ENCODE results near the gene CCDC154. TPM values are rescaled to one million over a fixed set of nuclear protein-coding genes. Genes with fewer than 3 reads are reported as not detected.
"Not testable (repeated sequence)": the region's sequence is repeated elsewhere in the genome, so short reads cannot be mapped to it uniquely, and the experiment has no call there.

CCDC154 gene
- total RNA-seq, 6 experiments from 2014 or later = 0.25 to 1.7 (median 0.79) TPM; not detected in 1

- intact Hi-C loops (cut with DNase I) = no loop called here
- H3K4me1 ChIP-seq = no peaks in the 10 kb centered on the region
- DNase-seq (no peak), ATAC-seq (no peak)
- no peak overlapping the region for H3K4me3 ChIP-seq
- no peak overlapping the region for H3K27ac ChIP-seq
- no peaks in the 10 kb centered on the region for H3K9me3 ChIP-seq
- WGBS (ENCODE audit: insufficient coverage, low coverage, low lambda C conversion rate, missing lambda C conversion rate) = 67% methylated on average over 7 of the region's 22 CpGs
- no peaks in the 10 kb centered on the region for H3K36me3 ChIP-seq
- H3K27me3 ChIP-seq = no peaks in the 10 kb centered on the region
- TF ChIP-seq POLR2A (IDR thresholded peaks at IDR 0.05) (no peak), CTCF (IDR thresholded peaks at IDR 0.05) (no peak)
These were observed 2.9 kb downstream of the CCDC154 start for GRCh38 chr16:1441391-1441829.

- DNase-seq; H3K4me1 ChIP-seq; H3K4me3 ChIP-seq; intact Hi-C loops (cut with DNase I); H3K9me3 ChIP-seq; H3K36me3 ChIP-seq; ATAC-seq; H3K27me3 ChIP-seq; H3K27ac ChIP-seq: not testable (repeated sequence)
- 100% methylated on average over 1 of the region's 4 CpGs for WGBS (ENCODE audit: insufficient coverage, low coverage, low lambda C conversion rate, missing lambda C conversion rate)
These were observed 4.7 kb downstream of the CCDC154 start for GRCh38 chr16:1439699-1440074.

DNA sequence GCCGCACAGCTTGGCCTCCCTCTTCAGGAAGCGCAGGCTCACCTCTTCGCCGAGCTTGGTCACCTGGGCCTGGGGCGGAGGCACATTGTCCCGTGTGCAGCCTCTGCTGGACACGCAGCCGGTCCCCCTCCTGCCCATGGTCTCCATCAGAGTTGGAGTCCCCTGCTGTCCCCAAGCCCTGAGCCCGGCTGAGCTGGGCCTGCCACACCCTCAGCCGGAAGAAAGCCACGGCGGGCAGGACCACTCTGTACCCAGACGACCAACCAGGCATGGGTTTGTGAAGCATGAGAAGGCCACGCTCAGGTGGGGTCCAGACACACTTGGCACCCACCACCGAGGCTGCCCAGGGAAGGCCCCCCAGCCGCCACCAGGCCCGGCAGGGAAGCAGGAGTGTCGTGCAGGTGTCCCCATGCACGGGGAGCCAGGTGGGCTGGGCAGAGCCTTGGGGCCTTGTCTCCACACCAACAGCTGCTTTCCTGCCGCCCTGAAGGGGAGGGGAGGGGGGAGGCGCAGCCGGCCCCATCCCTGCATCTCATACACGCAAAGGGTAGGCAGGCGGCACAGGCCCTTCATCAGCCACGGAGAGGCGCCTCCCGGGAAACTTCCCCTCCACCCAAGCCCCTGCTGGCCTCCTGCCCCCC, 5.2 kb downstream of the CCDC154 start:
- Histone ChIP-seq H3K4me3 (no peak overlapping the region), H3K36me3 (no peaks in the 10 kb centered on the region), H3K27ac (no peak overlapping the region), H3K9me3 (no peaks in the 10 kb centered on the region), H3K4me1 (no peaks in the 10 kb centered on the region), H3K27me3 (no peaks in the 10 kb centered on the region)
- ATAC-seq = no peak
- 88% methylated on average over 9 of the region's 27 CpGs for WGBS (ENCODE audit: insufficient coverage, low coverage, low lambda C conversion rate, missing lambda C conversion rate)
- DNase-seq = no peak
- no peak for TF ChIP-seq POLR2A (IDR thresholded peaks at IDR 0.05)
- TF ChIP-seq CTCF (IDR thresholded peaks at IDR 0.05) = no peak
- intact Hi-C loops (cut with DNase I) = no loop called here

- Histone ChIP-seq H3K36me3 (no peaks in the 10 kb centered on the region), H3K27me3 (no peaks in the 10 kb centered on the region), H3K27ac (no peak overlapping the region), H3K4me3 (no peak overlapping the region), H3K9me3 (no peaks in the 10 kb centered on the region), H3K4me1 (no peaks in the 10 kb centered on the region)
- intact Hi-C loops (cut with DNase I) = no loop called here
- TF ChIP-seq CTCF (IDR thresholded peaks at IDR 0.05) (no peak), POLR2A (IDR thresholded peaks at IDR 0.05) (no peak)
- no CpG with 5 or more reads among the region's 35 CpGs for WGBS (ENCODE audit: insufficient coverage, low coverage, low lambda C conversion rate, missing lambda C conversion rate)
- ATAC-seq = no peak
- DNase-seq = no peak
These were observed 5.9 kb downstream of the CCDC154 start for GRCh38 chr16:1438229-1439057.

- Histone ChIP-seq H3K36me3 (no peaks in the 10 kb centered on the region), H3K4me1 (no peaks in the 10 kb centered on the region), H3K27ac (no peak overlapping the region), H3K27me3 (no peaks in the 10 kb centered on the region), H3K9me3 (no peaks in the 10 kb centered on the region), H3K4me3 (no peak overlapping the region)
- intact Hi-C loops (cut with DNase I) = no loop called here
- TF ChIP-seq CTCF (IDR thresholded peaks at IDR 0.05) = no peak
- no peak for TF ChIP-seq POLR2A (IDR thresholded peaks at IDR 0.05)
- 92% methylated on average over 4 of the region's 22 CpGs for WGBS (ENCODE audit: insufficient coverage, low coverage, low lambda C conversion rate, missing lambda C conversion rate)
- ATAC-seq (no peak), DNase-seq (no peak)
These were observed 6.8 kb downstream of the CCDC154 start for GRCh38 chr16:1437606-1438005.

Data from right lobe of liver (tissue), 6 donors.